NCI-H1105 (cell line): Measurements from ENCODE around the gene SEPHS1.
A peak's percentile ranks its signal among the peaks of the same experiment; 100 is the strongest.
"Not testable (repeated sequence)": the region's sequence is repeated elsewhere in the genome, so short reads cannot be mapped to it uniquely, and the experiment has no call there.

ENCODE experiments used
- DNase-seq: peaks from one replicate; lab custom pipeline; 2025; lab: John Stamatoyannopoulos, UW

The SEPHS1 gene

GRCh38 chr10:13360587-13360986 lies 12.5 kb upstream of the SEPHS1 start:
- DNase-seq, result no peak

- no peak for DNase-seq
These were observed 8.3 kb upstream of the SEPHS1 start for GRCh38 chr10:13356392-13356791.

DNA sequence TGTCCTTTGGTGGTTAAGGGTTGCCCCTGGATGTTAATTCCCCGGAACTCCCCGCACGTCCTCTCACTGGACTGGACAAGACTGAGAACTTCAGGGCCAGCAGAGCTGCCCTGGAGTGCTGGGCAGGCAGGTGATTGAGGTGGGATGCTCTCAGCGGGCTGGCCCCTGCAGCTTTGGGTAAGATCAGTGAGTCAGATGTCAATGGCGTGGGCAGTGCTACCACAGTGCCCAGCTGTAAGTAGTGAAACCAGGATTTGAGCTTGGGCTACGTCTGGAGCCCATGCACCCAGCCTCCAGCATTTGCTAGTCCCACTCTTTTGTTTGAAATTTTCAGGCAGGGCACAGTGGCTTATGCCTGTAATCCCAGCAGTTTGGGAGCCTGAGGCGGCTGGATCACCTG lies 6.7 kb upstream of the SEPHS1 start:
- no peak for DNase-seq

DNA sequence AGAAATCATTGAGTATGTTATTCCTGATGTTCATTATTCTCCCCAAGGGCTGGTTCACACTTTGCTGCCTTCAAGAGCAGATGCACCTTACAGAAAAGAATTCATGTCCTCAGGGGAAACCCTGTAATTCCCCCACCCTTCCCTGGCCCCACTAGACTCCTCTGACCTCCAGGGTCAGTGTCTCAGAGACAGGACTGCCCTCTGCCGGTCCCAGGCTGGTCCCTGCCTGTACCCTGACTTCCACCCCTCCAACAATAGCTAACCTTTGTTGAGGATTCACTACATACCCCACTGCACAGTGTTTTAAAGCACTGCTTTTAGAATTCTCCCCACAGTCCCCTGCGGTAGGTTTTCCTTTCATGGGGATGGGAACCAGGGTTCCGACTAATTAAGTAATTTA lies 4.4 kb upstream of the SEPHS1 start:
- no peak for DNase-seq

DNA sequence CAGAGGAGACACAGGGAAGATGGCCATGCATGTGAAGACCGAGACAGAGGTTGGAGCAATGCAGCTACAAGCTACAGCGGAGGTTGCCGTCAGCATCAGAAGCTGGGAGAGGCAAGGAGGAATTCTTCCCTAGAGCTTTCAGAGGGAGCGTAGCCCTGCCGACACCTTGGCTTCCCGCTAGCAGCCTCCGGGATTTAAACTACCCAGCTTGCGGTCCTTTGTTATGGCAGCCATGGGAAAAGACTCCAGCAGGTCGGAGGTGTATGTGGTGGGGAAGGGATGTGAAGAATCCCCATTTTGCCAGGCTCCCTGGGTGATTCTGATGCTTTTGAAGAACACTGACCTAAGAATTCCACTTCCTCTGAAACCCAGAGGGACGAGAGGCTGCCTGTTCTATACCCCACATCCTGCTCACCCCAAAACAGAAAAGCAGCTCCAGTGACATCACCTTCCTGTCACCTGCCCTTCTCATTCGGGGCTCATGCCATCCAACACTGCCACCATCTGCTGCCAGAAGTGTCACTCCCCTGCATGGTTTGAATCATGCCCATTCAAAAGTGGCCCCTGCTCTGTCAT lies 3.3 kb upstream of the SEPHS1 start:
- no peak for DNase-seq

GRCh38 chr10:13349463-13350274 lies 1.6 kb upstream of the SEPHS1 start:
- DNase-seq, result no peak

DNA sequence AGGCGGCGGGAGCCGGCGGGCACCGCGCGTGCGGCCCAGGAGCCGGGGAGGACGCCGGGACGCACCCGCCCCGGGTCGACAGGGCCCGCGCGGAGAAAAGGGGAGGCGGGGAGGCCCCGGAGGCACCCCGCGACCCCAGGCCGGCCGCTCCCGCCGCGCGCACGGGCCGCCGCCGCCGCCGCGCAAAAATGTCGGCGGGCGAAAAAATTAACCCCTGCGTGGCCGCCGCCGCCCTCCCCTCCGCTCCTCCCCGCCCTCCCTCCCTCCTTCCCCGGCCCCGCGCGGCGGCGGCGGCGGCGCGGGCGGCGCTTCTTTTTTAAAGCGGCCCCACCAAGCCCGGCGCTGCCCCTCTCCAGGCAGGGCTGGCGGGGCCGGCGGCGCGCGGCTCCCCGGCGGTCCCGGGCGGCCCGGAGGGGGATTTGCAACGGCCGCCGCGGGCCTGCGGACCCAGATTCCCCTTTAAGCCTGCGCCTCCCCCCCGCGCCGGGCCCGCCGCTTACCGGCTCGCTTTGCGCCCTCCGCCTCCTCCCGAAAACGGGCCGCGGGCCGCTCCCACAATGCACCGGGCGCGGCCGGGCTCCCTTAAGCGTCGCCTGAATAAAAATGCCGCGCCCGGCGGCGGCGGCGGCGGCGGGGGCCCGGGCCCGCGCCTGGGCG lies 465 bp downstream of the SEPHS1 start:
- DNase-seq, result peak; percentile 67

DNA sequence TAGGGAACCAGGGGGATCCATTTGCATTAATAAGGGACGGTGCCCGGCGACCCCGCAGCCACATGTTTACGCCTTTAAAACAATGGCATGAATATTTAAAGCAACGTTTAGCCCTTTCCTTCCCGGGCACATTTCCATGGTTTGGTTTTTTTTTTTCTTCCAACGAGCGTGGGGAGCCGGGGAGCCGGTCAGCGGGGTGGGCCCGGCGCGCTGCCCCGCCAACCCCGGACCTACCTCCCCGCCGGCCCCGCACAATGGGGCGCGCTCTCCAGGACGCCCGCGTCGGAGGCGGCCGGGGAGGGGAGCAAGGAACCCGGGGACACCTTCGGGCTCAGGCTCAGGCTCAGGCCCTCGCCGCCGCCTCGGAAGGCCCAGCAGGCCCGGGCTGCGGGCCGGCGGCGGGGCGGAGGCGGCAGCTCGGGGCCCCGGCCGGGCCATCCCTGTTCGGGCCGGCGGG lies 1.0 kb downstream of the SEPHS1 start:
- no peak for DNase-seq

- DNase-seq, result no peak
These were observed 1.6 kb downstream of the SEPHS1 start for GRCh38 chr10:13346283-13347042.

GRCh38 chr10:13340626-13341376 lies 7.3 kb downstream of the SEPHS1 start:
- no peak for DNase-seq

DNA sequence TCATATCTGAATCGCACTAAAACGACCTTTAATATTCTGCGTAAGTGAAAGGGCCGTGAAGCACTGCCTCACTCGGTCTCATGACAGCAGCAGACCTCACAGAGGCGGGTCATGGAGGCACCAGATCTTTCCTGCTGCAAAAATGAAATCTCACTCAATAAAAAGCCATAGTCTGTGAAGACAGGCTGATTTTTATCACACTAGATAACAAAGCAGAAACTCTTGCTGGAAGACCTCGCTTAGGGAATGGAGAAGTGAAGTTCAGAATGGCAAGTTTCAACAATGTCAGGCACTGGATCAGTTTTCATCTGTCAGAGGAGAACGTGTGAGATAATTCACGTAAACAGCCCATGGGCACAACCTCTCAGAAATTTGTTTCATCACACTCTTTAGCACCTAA lies 8.0 kb downstream of the SEPHS1 start:
- DNase-seq, result no peak

- no peak for DNase-seq
These were observed 9.5 kb downstream of the SEPHS1 start for GRCh38 chr10:13338390-13339110.

GRCh38 chr10:13337827-13338196 lies 10.3 kb downstream of the SEPHS1 start:
- no peak for DNase-seq

- DNase-seq, result no peak
These were observed 10.8 kb downstream of the SEPHS1 start for GRCh38 chr10:13337128-13337826.

GRCh38 chr10:13335881-13336280 lies 12.2 kb downstream of the SEPHS1 start:
- DNase-seq, result no peak

- DNase-seq, result no peak
These were observed 13.5 kb downstream of the SEPHS1 start for GRCh38 chr10:13334556-13334955.

DNA sequence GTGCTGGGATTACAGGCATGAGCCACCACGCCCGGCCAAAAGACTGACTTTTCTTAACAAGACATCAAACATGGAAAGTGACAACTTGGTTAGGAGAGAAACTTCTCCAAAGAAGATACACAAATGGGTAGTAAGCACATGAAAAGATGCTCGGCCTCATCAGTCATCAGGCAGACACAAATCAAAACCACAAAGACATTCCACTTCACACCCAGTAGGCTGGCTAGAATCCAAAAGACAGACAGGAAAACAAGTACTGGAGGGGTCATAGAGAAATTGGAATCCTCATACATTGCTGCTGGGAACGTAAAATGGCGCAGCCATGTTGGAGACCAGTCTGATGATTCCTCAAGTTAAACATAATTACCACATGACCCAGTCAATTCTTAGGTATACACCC lies 16.4 kb downstream of the SEPHS1 start:
- no peak for DNase-seq

DNA sequence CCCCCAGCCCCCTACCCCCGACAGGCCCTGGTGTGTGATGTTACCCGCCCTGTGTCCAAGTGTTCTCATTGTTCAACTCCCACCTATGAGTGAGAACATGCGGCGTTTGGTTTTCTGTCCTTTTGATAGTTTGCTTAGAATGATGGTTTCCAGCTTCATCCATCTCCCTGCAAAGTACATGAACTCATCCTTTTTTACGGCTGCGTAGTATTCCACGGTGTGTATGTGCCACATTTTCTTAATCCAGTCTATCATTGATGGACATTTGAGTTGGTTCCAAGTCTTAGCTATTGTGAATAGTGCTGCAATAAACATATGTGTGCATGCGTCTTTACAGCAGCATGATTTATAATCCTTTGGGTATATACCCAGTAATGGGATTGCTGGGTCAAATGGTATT lies 17.1 kb downstream of the SEPHS1 start:
- DNase-seq, result not testable (repeated sequence)

GRCh38 chr10:13329565-13329964 lies 18.5 kb downstream of the SEPHS1 start:
- DNase-seq, result no peak

DNA sequence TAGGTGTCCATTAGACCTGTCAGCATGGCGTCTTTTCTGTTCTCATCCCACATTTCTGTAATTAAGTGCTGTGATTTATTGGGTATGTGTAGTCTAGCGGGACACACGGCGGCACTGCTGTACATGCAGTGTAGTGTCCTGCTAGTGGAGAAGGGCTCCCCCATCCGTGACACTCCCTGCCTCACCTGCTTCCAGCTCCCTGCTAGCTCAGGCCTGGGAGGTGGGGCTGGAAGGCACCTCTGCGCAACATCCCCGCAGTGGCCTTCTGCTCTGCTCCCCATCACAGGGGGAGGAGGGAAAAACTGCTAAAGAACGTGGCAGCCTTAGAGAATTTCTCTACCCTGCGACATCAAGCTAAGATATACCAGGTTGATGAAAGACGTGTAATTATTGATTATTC lies 19.5 kb downstream of the SEPHS1 start:
- no peak for DNase-seq
